Spinal cord (tissue), 10 donors: ENCODE measurements around the gene RERG. TPM values are rescaled to one million over a fixed set of nuclear protein-coding genes. Genes with fewer than 3 reads are reported as not detected.

Experiments
- DNase-seq, 6 donors: peaks; one replicate each; pipeline versions ENCODE4 v3.0.0 to v3.0.0-alpha.2; 2013 to 2015; ENCODE audit warnings: low spot score in 6 of 6, low read depth in 4 of 6
- H3K27ac ChIP-seq: one replicate; pipeline ENCODE4 v1.5.1; 2013; ENCODE audit warnings: low read depth, low read length, control low read depth
- H3K27me3 ChIP-seq: one replicate; pipeline ENCODE4 v1.6.1; 2013; ENCODE audit warnings: low read length; ENCODE audit not compliant: control insufficient read depth, insufficient read depth
- H3K36me3 ChIP-seq: one replicate; pipeline ENCODE4 v1.6.1; 2013; ENCODE audit warnings: low read length; ENCODE audit not compliant: control insufficient read depth, insufficient read depth
- H3K4me1 ChIP-seq: one replicate; pipeline ENCODE4 v1.6.1; 2013; ENCODE audit warnings: low read length; ENCODE audit not compliant: control insufficient read depth, insufficient read depth
- H3K4me3 ChIP-seq: one replicate; pipeline ENCODE4 v1.5.1; 2013; ENCODE audit warnings: low read depth, low read length, control low read depth
- H3K9me3 ChIP-seq: one replicate; pipeline ENCODE4 v1.6.1; 2013; ENCODE audit warnings: low read length; ENCODE audit not compliant: control insufficient read depth, insufficient read depth
- WGBS: methylation state at CpG from one replicate; pipeline ENCODE4 v1.1.5; 2013; ENCODE audit warnings: missing lambda C conversion rate; ENCODE audit not compliant: insufficient coverage; 5-methylcytosine and 5-hydroxymethylcytosine counted together
- polyA plus RNA-seq, 2 donors: library from polyadenylated mRNA; unstranded; fragments of 120-200 nt; gene quantifications; one replicate each; pipeline ENCODE4 v1.2.1, GENCODE V29; 2013; ENCODE audit not compliant: insufficient read length in 2 of 2
- total RNA-seq, 2 donors: library from RNA; depleted of rRNA in 1 of 2; stranded (reverse); fragments of 120-200 nt in 1 of 2; fragments of >200 nt in 1 of 2; gene quantifications; one replicate each; pipeline versions ENCODE4 v1.2.3 to v1.2.4, GENCODE V29; 2013 to 2014
- donor health status: healthy.

RERG gene
- total and polyA plus RNA-seq, 4 donors: 6.6 to 17.5 (median 10.5) TPM

DNA sequence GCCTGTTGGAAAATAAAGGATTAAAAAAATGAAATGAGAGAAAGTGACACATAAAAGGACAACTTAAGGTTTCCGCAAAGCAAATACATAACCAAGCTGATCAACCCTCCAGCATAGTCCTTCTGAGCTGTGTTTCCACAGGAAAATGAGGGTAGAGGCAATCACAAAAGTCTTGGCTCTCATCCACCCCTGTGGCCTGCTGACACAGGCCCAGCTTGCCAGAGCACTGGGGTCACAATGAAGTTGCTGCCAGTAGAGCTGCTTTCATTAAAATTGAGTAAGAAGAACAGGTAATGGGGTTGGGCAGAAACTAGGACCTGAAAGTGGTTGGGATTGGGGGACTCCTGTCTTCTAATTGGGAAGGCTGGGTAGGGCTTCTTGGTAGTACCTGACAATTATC lies 65.9 kb downstream of the RERG start:
- no peak overlapping the region for H3K4me3 ChIP-seq
- H3K9me3 ChIP-seq: no peaks in the 10 kb centered on the region
- no peaks in the 10 kb centered on the region for H3K36me3 ChIP-seq
- no CpG with 5 or more reads among the region's 1 CpG for WGBS
- peak in 1 of 6 donors; percentile 40 for DNase-seq
- no peak overlapping the region for H3K27ac ChIP-seq
- H3K27me3 ChIP-seq: no peaks in the 10 kb centered on the region
- H3K4me1 ChIP-seq: no peaks in the 10 kb centered on the region

DNA sequence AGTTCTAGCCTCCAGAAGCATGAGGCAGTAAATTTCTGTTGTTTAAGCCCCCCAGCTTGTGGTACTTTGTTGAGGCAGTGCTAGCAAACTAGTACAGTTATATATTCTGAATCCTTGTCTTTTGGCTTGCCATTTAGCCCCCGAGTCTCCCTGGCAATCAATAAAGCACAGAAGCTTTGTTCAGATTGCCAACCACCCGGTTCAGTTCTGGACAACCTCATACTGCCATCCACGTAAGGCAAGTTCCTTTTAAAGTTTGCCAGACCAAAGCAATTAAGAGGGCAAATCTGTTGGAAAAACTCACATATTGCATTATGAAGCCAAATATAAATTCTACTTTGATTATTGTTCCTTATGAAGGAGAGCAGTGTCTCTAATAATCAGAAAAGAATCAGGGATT lies 67.1 kb downstream of the RERG start:
- 69% methylated on average over 2 of the region's 3 CpGs for WGBS
- DNase-seq: peak in 2 of 6 donors; percentile 26 to 55
- no peaks in the 10 kb centered on the region for H3K4me1 ChIP-seq
- no peaks in the 10 kb centered on the region for H3K9me3 ChIP-seq
- H3K27ac ChIP-seq: no peak overlapping the region
- H3K36me3 ChIP-seq: no peaks in the 10 kb centered on the region
- H3K27me3 ChIP-seq: no peaks in the 10 kb centered on the region
- H3K4me3 ChIP-seq: no peak overlapping the region

DNA sequence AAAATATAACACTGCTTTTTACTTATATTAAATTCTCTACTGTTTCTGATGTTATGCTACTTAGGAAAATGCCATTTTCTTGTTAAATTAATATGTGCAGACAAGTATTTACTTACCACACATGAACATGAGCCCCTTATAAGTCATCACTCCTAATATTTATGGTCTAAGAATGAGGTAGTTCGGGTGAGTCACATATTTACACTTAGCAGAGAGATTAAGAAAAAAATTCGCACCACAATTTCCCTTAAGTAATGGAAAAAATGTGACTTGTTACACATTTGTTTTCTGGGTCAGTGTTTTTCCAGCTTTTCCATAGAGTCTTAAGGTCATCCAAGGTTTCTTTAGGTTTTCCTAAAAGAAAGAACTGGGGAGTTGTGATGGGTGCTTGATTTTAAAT lies 68.3 kb downstream of the RERG start:
- no peaks in the 10 kb centered on the region for H3K36me3 ChIP-seq
- no peaks in the 10 kb centered on the region for H3K4me1 ChIP-seq
- DNase-seq: no peak
- no CpG with 5 or more reads among the region's 2 CpGs for WGBS
- no peak overlapping the region for H3K27ac ChIP-seq
- H3K4me3 ChIP-seq: no peak overlapping the region
- no peaks in the 10 kb centered on the region for H3K27me3 ChIP-seq
- H3K9me3 ChIP-seq: no peaks in the 10 kb centered on the region

GRCh38 chr12:15152456-15152855 lies 68.8 kb downstream of the RERG start:
- Histone ChIP-seq H3K27ac (no peak overlapping the region), H3K9me3 (no peaks in the 10 kb centered on the region), H3K4me3 (no peak overlapping the region), H3K4me1 (no peaks in the 10 kb centered on the region), H3K27me3 (no peaks in the 10 kb centered on the region), H3K36me3 (no peaks in the 10 kb centered on the region)
- no peak for DNase-seq
- WGBS: no CpG with 5 or more reads among the region's 1 CpG

DNA sequence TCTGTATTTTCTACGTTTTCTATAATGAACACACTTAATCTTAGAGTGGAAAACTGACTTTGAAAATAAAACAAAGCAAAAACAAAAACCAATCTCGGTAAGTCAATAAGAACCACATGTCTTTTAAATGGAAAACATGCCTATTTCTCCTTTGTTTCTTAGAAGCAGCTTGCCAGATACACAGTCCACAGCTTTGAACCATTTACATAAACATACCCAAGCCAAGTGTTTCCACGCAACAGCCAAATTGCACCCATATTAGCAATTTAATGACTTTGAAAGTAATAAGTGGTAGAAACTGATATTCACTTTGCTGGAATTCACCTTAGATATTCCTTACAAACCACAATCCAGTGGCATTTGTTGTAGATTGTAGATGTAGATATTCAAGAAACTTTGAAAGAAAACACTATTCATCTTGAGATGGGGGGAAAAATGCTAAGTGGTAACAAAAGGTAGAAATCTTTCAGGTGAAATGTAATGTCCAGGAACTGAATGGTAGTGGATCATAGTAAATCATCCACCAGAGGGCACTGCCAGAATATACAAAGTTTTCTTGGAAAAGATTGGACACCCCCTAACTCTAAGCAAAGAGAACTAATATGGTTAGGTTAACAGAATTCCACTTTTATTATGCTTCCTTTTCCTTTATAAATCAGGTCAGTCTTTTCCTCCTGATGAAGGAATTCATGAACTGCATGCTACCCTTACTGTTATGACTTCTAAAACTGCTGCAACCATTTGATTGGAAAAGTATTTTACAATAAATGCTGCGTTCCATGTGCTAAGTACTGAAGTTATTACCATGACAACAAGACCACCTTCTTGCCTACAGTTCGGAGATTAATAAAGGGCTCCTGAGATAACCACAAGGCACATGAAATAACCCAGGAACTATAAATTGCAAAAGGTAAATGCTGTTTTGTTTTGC lies 69.8 kb downstream of the RERG start:
- H3K27ac ChIP-seq: peak overlapping the region; percentile 30
- H3K27me3 ChIP-seq: no peaks in the 10 kb centered on the region
- H3K9me3 ChIP-seq: no peaks in the 10 kb centered on the region
- WGBS: 20% methylated on average over 1 of the region's 5 CpGs
- no peak overlapping the region for H3K4me3 ChIP-seq
- peak in 2 of 6 donors; percentile 64 to 70 for DNase-seq
- no peaks in the 10 kb centered on the region for H3K36me3 ChIP-seq
- no peaks in the 10 kb centered on the region for H3K4me1 ChIP-seq

DNA sequence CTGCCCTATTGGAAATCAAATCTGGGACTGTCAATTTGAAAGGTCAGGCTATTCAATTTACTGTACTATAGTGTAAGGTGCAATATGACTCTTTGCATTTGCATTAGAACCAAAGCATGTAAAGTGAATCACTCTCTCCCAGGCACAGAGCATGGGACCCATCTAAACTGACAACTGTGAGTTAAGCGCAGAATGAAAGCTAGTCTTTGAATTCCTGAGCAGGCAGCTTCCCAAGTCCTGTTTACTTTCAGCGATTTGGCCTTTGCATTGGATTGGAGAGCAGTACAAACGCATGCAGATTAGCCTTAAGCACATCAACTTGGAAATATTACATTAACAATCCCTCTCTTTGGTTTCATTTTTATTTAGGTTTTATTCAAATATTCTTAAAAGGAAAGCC lies 74.6 kb downstream of the RERG start:
- H3K27ac ChIP-seq: peak overlapping the region; percentile 29

DNA sequence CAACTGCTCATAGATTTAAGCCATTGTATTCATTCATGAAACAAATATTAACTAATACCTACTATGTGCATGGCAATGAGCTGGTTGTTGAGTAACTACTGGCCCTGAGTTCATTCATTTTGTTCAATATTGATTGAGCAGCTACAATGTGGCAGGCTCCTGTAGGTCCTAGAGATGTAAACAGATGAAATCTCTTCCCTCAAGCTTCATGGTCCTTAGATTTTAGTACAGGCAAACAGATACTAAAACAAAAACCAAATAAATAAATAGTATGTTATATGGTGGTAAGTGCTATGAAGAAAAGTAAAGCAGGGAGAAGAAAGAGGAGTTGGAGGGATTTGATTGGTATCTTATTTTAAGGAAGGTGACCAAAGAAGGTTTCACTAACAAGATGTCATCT lies 77.8 kb downstream of the RERG start:
- H3K36me3 ChIP-seq: no peaks in the 10 kb centered on the region
- no peak overlapping the region for H3K27ac ChIP-seq
- no peaks in the 10 kb centered on the region for H3K9me3 ChIP-seq
- H3K27me3 ChIP-seq: no peaks in the 10 kb centered on the region
- H3K4me3 ChIP-seq: no peak overlapping the region
- DNase-seq: no peak
- peaks cover 2% of the 10 kb centered on the region for H3K4me1 ChIP-seq

More for the DNA sequence above, 74.6 kb downstream of the RERG start:
- peak in 5 of 6 donors; percentile 26 to 65 (median 48) for DNase-seq
- 50% methylated on average over 1 of the region's 3 CpGs for whole genome bisulfite sequencing
- H3K9me3 ChIP-seq: no peaks in the 10 kb centered on the region
- H3K4me3 ChIP-seq: no peak overlapping the region
- H3K4me1 ChIP-seq: peaks cover 2% of the 10 kb centered on the region
- no peaks in the 10 kb centered on the region for H3K36me3 ChIP-seq
- H3K27me3 ChIP-seq: no peaks in the 10 kb centered on the region

- Histone ChIP-seq H3K27ac (no peak overlapping the region), H3K9me3 (no peaks in the 10 kb centered on the region), H3K4me3 (no peak overlapping the region), H3K27me3 (no peaks in the 10 kb centered on the region), H3K4me1 (peaks cover 2% of the 10 kb centered on the region), H3K36me3 (no peaks in the 10 kb centered on the region)
- WGBS: no CpG with 5 or more reads among the region's 2 CpGs
- DNase-seq: peak in 2 of 6 donors; percentile 42 to 71
Observed at GRCh38 chr12:15142711-15143110, 78.5 kb downstream of the RERG start.

- Histone ChIP-seq H3K27me3 (no peaks in the 10 kb centered on the region), H3K9me3 (no peaks in the 10 kb centered on the region), H3K36me3 (no peaks in the 10 kb centered on the region), H3K27ac (no peak overlapping the region), H3K4me1 (no peaks in the 10 kb centered on the region), H3K4me3 (no peak overlapping the region)
- 78% methylated on average over 1 of the region's 3 CpGs for WGBS
- DNase-seq: no peak
Observed at GRCh38 chr12:15131431-15131830, 89.8 kb downstream of the RERG start.

DNA sequence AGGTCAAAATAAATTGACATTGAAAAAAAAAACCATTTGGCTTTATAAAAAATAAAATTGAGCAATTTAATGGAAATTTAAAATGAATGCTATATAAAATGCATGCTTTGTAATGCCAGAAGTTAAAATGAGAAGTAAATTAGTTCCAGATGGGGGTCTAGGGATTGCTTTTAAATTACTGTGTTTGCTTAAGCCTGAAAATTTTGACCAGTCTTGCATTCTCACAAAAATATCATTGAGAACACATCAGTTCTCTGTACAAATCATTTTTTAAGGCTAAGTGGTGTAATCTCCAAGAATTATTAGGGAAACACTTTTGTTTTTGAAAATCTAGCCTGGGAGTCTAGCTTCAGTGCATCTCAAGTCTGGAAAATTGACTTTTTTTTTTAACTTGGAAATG lies 90.7 kb downstream of the RERG start:
- DNase-seq: no peak
- Histone ChIP-seq H3K4me3 (no peak overlapping the region), H3K36me3 (no peaks in the 10 kb centered on the region), H3K4me1 (no peaks in the 10 kb centered on the region), H3K27ac (no peak overlapping the region), H3K9me3 (no peaks in the 10 kb centered on the region), H3K27me3 (no peaks in the 10 kb centered on the region)
